OCI-LY7 (cell line): ENCODE results near the gene PHACTR1.

Experiments used
- EZH2phosphoT487 ChIP-seq: fragments of 200-600 bp; sonication (generic); IDR thresholded peaks from 2 replicates; pipeline ENCODE4 v1.6.1; 2018; ENCODE audit warnings: low read depth, borderline replicate concordance, mild to moderate bottlenecking, mixed run types, antibody characterized with exemption, low read length, moderate library complexity, mixed read lengths
- TF ChIP-seq, protein P1 (sequence below): fragments of 200-600 bp; sonication (generic); conservative IDR thresholded peaks from 2 replicates; pipeline ENCODE4 v1.5.1; 2014; ENCODE audit warnings: mild to moderate bottlenecking, antibody characterized with exemption, low read length, moderate library complexity, mixed read lengths

DNA sequence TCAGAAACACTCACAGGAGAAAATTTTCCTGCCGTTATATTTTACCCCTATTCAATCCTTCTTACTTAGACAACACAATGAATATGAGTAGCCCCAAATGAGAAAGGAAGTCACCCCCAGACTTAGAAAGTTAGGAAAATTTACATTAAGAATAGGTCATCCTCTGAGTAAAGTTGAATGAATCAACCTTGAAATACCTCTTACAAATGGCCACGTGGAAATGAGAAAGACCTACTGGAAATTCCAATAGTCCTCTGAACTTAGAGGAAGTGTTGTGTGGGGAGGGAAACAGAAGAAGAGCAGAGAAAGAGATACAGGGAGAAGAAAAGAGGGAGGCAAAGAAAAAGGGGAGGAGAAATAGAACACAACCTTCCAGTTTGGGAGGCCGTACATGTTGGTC is 43.7 kb downstream of the PHACTR1 start:
- TF ChIP-seq, protein P1, sequence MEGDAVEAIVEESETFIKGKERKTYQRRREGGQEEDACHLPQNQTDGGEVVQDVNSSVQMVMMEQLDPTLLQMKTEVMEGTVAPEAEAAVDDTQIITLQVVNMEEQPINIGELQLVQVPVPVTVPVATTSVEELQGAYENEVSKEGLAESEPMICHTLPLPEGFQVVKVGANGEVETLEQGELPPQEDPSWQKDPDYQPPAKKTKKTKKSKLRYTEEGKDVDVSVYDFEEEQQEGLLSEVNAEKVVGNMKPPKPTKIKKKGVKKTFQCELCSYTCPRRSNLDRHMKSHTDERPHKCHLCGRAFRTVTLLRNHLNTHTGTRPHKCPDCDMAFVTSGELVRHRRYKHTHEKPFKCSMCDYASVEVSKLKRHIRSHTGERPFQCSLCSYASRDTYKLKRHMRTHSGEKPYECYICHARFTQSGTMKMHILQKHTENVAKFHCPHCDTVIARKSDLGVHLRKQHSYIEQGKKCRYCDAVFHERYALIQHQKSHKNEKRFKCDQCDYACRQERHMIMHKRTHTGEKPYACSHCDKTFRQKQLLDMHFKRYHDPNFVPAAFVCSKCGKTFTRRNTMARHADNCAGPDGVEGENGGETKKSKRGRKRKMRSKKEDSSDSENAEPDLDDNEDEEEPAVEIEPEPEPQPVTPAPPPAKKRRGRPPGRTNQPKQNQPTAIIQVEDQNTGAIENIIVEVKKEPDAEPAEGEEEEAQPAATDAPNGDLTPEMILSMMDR = no peak
- no peak for TF ChIP-seq EZH2phosphoT487
